HEK293 (cell line): ENCODE data around the gene LRRTM4.

Experiments used
- GLI4 ChIP-seq: fragments of 450-650 bp; formaldehyde crosslinking; IDR thresholded peaks from 2 replicates; pipeline ENCODE4 v1.5.1; 2016; ENCODE audit warnings: missing biosample characterization, missing genetic modification characterization
- HOXA7 ChIP-seq: sonication (generic); formaldehyde crosslinking; IDR thresholded peaks from 2 replicates; pipeline ENCODE4 v1.8.1; 2022; ENCODE audit warnings: missing genetic modification reagents, borderline replicate concordance
- MYNN ChIP-seq: fragments of 450-650 bp; formaldehyde crosslinking; IDR thresholded peaks from 2 replicates; pipeline ENCODE4 v1.5.1; 2016; ENCODE audit warnings: missing biosample characterization, missing genetic modification characterization, borderline replicate concordance
- ZFP3 ChIP-seq: fragments of 450-650 bp; formaldehyde crosslinking; IDR thresholded peaks from 2 replicates; pipeline ENCODE4 v1.5.1; 2016; ENCODE audit warnings: low read depth, missing biosample characterization, missing genetic modification characterization
- ZNF660 ChIP-seq: fragments of 450-650 bp; IDR thresholded peaks from 2 replicates; pipeline ENCODE4 v1.5.1; 2018; ENCODE audit warnings: missing biosample characterization, mild to moderate bottlenecking, missing genetic modification characterization
- ZNF701 ChIP-seq: fragments of 450-650 bp; formaldehyde crosslinking; IDR thresholded peaks from 2 replicates; pipeline ENCODE4 v1.5.1; 2016; ENCODE audit warnings: missing biosample characterization, missing genetic modification characterization
- ZSCAN18 ChIP-seq: fragments of 450-650 bp; formaldehyde crosslinking; IDR thresholded peaks from 2 replicates; pipeline ENCODE4 v1.5.1; 2016; ENCODE audit warnings: missing biosample characterization, missing genetic modification characterization
- TF ChIP-seq, protein P1 (sequence below): fragments of 450-650 bp; formaldehyde crosslinking; IDR thresholded peaks from 2 replicates; pipeline ENCODE4 v1.5.1; 2016; ENCODE audit warnings: missing biosample characterization, missing genetic modification characterization

DNA sequence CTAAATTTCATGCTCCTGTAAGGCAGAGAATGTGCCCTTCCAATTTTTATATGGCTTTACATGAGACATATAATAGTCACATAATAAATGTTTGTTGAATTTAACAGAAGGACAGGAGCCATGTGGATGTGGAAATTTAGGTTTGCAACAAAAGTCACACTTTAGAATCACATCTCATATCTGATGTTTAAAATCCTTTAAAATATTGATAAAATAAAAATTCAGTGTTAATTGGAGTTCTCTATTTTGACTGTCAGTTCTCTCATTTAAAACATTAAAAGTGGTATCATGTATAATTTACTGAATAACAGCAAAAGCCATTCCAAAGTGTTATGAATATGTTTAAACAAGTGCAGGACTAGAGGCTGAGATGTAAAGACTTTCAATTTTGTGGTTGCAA, 594.1 kb downstream of the LRRTM4 start:
- TF ChIP-seq, protein P1, sequence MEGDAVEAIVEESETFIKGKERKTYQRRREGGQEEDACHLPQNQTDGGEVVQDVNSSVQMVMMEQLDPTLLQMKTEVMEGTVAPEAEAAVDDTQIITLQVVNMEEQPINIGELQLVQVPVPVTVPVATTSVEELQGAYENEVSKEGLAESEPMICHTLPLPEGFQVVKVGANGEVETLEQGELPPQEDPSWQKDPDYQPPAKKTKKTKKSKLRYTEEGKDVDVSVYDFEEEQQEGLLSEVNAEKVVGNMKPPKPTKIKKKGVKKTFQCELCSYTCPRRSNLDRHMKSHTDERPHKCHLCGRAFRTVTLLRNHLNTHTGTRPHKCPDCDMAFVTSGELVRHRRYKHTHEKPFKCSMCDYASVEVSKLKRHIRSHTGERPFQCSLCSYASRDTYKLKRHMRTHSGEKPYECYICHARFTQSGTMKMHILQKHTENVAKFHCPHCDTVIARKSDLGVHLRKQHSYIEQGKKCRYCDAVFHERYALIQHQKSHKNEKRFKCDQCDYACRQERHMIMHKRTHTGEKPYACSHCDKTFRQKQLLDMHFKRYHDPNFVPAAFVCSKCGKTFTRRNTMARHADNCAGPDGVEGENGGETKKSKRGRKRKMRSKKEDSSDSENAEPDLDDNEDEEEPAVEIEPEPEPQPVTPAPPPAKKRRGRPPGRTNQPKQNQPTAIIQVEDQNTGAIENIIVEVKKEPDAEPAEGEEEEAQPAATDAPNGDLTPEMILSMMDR (tag by site-specific recombination) = no peak
- TF ChIP-seq GLI4 (tag by site-specific recombination) (no peak), ZNF701 (no peak), ZSCAN18 (tag by site-specific recombination) (no peak), ZFP3 (tag by site-specific recombination) (no peak), MYNN (no peak), ZNF660 (tag by site-specific recombination) (no peak), HOXA7 (no peak)
